Trophoblast cell (in vitro differentiated cells and primary cell): ENCODE data around the gene SLC22A17.

Experiments
- DNase-seq, 2 donors: peaks; one replicate each; pipeline ENCODE4 v3.0.0-alpha.2; 2016
- H2AFZ ChIP-seq: 2 replicates; pipeline ENCODE4 v1.6.1; 2013; ENCODE audit warnings: low read length, moderate library complexity, mild to moderate bottlenecking; ENCODE audit not compliant: insufficient read depth, poor library complexity
- H2AK5ac ChIP-seq: 2 replicates; pipeline ENCODE4 v1.6.1; 2013; ENCODE audit warnings: mild to moderate bottlenecking, low read length
- H2BK120ac ChIP-seq: 2 replicates; pipeline ENCODE4 v1.6.1; 2013; ENCODE audit warnings: low read length, mild to moderate bottlenecking, moderate library complexity; ENCODE audit not compliant: insufficient read depth, poor library complexity
- H2BK12ac ChIP-seq: 2 replicates; pipeline ENCODE4 v1.6.1; 2013; ENCODE audit warnings: mild to moderate bottlenecking, low read length, moderate library complexity
- H2BK5ac ChIP-seq: 2 replicates; pipeline ENCODE4 v1.6.1; 2013; ENCODE audit warnings: low read length, low read depth, moderate library complexity, mild to moderate bottlenecking; ENCODE audit not compliant: poor library complexity
- H3K14ac ChIP-seq: 2 replicates; pipeline ENCODE4 v1.6.1; 2013; ENCODE audit warnings: mild to moderate bottlenecking, low read length
- H3K18ac ChIP-seq: 2 replicates; pipeline ENCODE4 v1.6.1; 2013; ENCODE audit warnings: mild to moderate bottlenecking, low read length
- H3K23ac ChIP-seq: 2 replicates; pipeline ENCODE4 v1.6.1; 2013; ENCODE audit warnings: low read length
- H3K27ac ChIP-seq: 2 replicates; pipeline ENCODE4 v1.5.1; 2013; ENCODE audit warnings: low read depth, mild to moderate bottlenecking, inconsistent platforms, low read length, moderate library complexity
- H3K27me3 ChIP-seq: 2 replicates; pipeline ENCODE4 v1.6.1; 2013; ENCODE audit warnings: inconsistent platforms, mild to moderate bottlenecking, low read length, moderate library complexity; ENCODE audit not compliant: insufficient read depth
- H3K36me3 ChIP-seq, 2 experiments: 1 replicate in 1 of 2; 2 replicates in 1 of 2; pipeline ENCODE4 v1.6.1; 2013; ENCODE audit warnings: low read length in 2 of 2, mild to moderate bottlenecking in 2 of 2, moderate library complexity in 1 of 2; ENCODE audit not compliant: insufficient read depth in 2 of 2, control insufficient read depth in 1 of 2
- H3K4ac ChIP-seq: 2 replicates; pipeline ENCODE4 v1.6.1; 2013; ENCODE audit warnings: low read depth, mild to moderate bottlenecking, low read length, moderate library complexity
- H3K4me1 ChIP-seq, 2 experiments: 1 replicate in 1 of 2; 2 replicates in 1 of 2; pipeline ENCODE4 v1.6.1; 2013; ENCODE audit warnings: low read length in 2 of 2, mild to moderate bottlenecking in 2 of 2, moderate library complexity in 1 of 2; ENCODE audit not compliant: insufficient read depth in 2 of 2, control insufficient read depth in 1 of 2
- H3K4me2 ChIP-seq: 2 replicates; pipeline ENCODE4 v1.6.1; 2013; ENCODE audit warnings: inconsistent platforms, mild to moderate bottlenecking, low read length, moderate library complexity
- H3K4me3 ChIP-seq: 2 replicates; pipeline ENCODE4 v1.5.1; 2013; ENCODE audit warnings: mild to moderate bottlenecking, low read depth, low read length, inconsistent platforms
- H3K79me1 ChIP-seq: one replicate; pipeline ENCODE4 v1.6.1; 2013; ENCODE audit warnings: low read length
- H3K79me2 ChIP-seq: 2 replicates; pipeline ENCODE4 v1.6.1; 2013; ENCODE audit warnings: low read length, mild to moderate bottlenecking; ENCODE audit not compliant: control insufficient read depth, insufficient read depth, poor library complexity
- H3K9ac ChIP-seq: 2 replicates; pipeline ENCODE4 v1.6.1; 2013; ENCODE audit warnings: mild to moderate bottlenecking, low read length
- H3K9me3 ChIP-seq: 2 replicates; pipeline ENCODE4 v1.6.1; 2013; ENCODE audit warnings: low read depth, mild to moderate bottlenecking, control low read depth, inconsistent platforms, low read length; ENCODE audit not compliant: insufficient read depth
- H4K12ac ChIP-seq: 2 replicates; pipeline ENCODE4 v1.6.1; 2013; ENCODE audit warnings: low read depth, mild to moderate bottlenecking, low read length, moderate library complexity
- H4K8ac ChIP-seq: 2 replicates; pipeline ENCODE4 v1.6.1; 2013; ENCODE audit warnings: low read depth, mild to moderate bottlenecking, low read length, moderate library complexity
- H4K91ac ChIP-seq: one replicate; pipeline ENCODE4 v1.6.1; 2013; ENCODE audit warnings: low read depth, mild to moderate bottlenecking, low read length, moderate library complexity
- WGBS: extraction: QIAGEN DNeasy Blood & Tissue Kit; methylation state at CpG from one replicate; pipeline ENCODE4 v1.1.7; 2013; ENCODE audit warnings: missing lambda C conversion rate; ENCODE audit not compliant: insufficient read length, insufficient coverage; ENCODE audit errors: extremely low coverage; 5-methylcytosine and 5-hydroxymethylcytosine counted together

SLC22A17 gene

GRCh38 chr14:23370221-23370620 lies 17.5 kb upstream of the SLC22A17 start:
- no peak overlapping the region for H3K4me3 ChIP-seq
- no peaks in the 10 kb centered on the region for H3K27me3 ChIP-seq
- H4K12ac ChIP-seq: no peak overlapping the region
- H3K23ac ChIP-seq: no peak overlapping the region
- no peak overlapping the region for H3K27ac ChIP-seq
- no peak for DNase-seq
- H3K4me1 ChIP-seq: peaks cover 0 to 5% of the 10 kb centered on the region in 2 experiments
- no peak overlapping the region for H2BK12ac ChIP-seq
- H2AK5ac ChIP-seq: no peak overlapping the region
- no peaks in the 10 kb centered on the region for H3K36me3 ChIP-seq
- H3K18ac ChIP-seq: no peak overlapping the region
- H2BK5ac ChIP-seq: no peak overlapping the region
- no CpG with 5 or more reads among the region's 1 CpG for WGBS
- no peak overlapping the region for H4K91ac ChIP-seq
- no peak overlapping the region for H3K4ac ChIP-seq
- no peak overlapping the region for H2BK120ac ChIP-seq
- no peak overlapping the region for H4K8ac ChIP-seq
- H3K9me3 ChIP-seq: peaks cover 2% of the 10 kb centered on the region
- peaks cover 8% of the 10 kb centered on the region for H3K79me2 ChIP-seq
- H3K14ac ChIP-seq: no peak overlapping the region
- H3K4me2 ChIP-seq: no peak overlapping the region
- no peak overlapping the region for H2AFZ ChIP-seq
- peaks cover 12% of the 10 kb centered on the region for H3K79me1 ChIP-seq
- no peak overlapping the region for H3K9ac ChIP-seq

- DNase-seq: peak in 1 of 2 donors; percentile 54
Observed at GRCh38 chr14:23366426-23366921, 13.8 kb upstream of the SLC22A17 start.

GRCh38 chr14:23365732-23366425 lies 13.2 kb upstream of the SLC22A17 start:
- Histone ChIP-seq H3K27me3 (no peaks in the 10 kb centered on the region), H2BK120ac (peak overlapping the region; percentile 96), H3K4me2 (peak overlapping the region; percentile 89), H3K4me1 (peaks cover 7 to 17% of the 10 kb centered on the region in 2 experiments), H3K79me1 (peaks cover 23% of the 10 kb centered on the region), H2AK5ac (peak overlapping the region; percentile 80), H3K9me3 (peaks cover 2% of the 10 kb centered on the region), H3K9ac (peak overlapping the region; percentile 95), H3K18ac (peak overlapping the region; percentile 100), H3K14ac (peak overlapping the region; percentile 100), H2BK12ac (peak overlapping the region; percentile 53), H3K4ac (peak overlapping the region; percentile 100), H3K36me3 (peaks cover 0 to 1% of the 10 kb centered on the region in 2 experiments), H3K79me2 (peaks cover 19% of the 10 kb centered on the region), H3K27ac (peak overlapping the region; percentile 81), H2BK5ac (peak overlapping the region; percentile 91), H4K8ac (peak overlapping the region; percentile 95), H4K12ac (peak overlapping the region; percentile 97), H4K91ac (peak overlapping the region; percentile 98), H3K4me3 (peak overlapping the region; percentile 78), H2AFZ (peak overlapping the region; percentile 61), H3K23ac (no peak overlapping the region)
- WGBS: no CpG with 5 or more reads among the region's 51 CpGs
- peak in 1 of 2 donors; percentile 53 for DNase-seq

More at GRCh38 chr14:23366426-23366921, 13.8 kb upstream of the SLC22A17 start:
- Histone ChIP-seq H2BK12ac (no peak overlapping the region), H2AK5ac (peak overlapping the region; percentile 9), H3K4me3 (peak overlapping the region; percentile 52), H4K12ac (no peak overlapping the region), H3K79me2 (peaks cover 19% of the 10 kb centered on the region), H2BK120ac (peak overlapping the region; percentile 9), H4K91ac (peak overlapping the region; percentile 13), H2BK5ac (no peak overlapping the region), H2AFZ (no peak overlapping the region), H3K9me3 (peaks cover 2% of the 10 kb centered on the region), H3K23ac (no peak overlapping the region), H3K4me2 (peak overlapping the region; percentile 53), H3K79me1 (peaks cover 23% of the 10 kb centered on the region), H3K9ac (peak overlapping the region; percentile 9), H3K14ac (peak overlapping the region; percentile 22), H3K27ac (peak overlapping the region; percentile 22), H3K36me3 (peaks cover 0 to 1% of the 10 kb centered on the region in 2 experiments), H3K4ac (no peak overlapping the region), H3K27me3 (no peaks in the 10 kb centered on the region), H3K18ac (peak overlapping the region; percentile 4), H3K4me1 (peaks cover 7 to 17% of the 10 kb centered on the region in 2 experiments), H4K8ac (peak overlapping the region; percentile 8)
- no CpG with 5 or more reads among the region's 34 CpGs for WGBS

- H3K4me2 ChIP-seq: peak within 1 kb of the TSS; percentile 89
- peaks cover 19% of the 10 kb centered on the region for H3K79me2 ChIP-seq
- peak within 1 kb of the TSS; percentile 93 for H2AFZ ChIP-seq
- peak within 1 kb of the TSS; percentile 96 for H2BK120ac ChIP-seq
- no peaks in the 10 kb centered on the region for H3K27me3 ChIP-seq
- peak within 1 kb of the TSS; percentile 95 for H3K9ac ChIP-seq
- H3K27ac ChIP-seq: peak within 1 kb of the TSS; percentile 81
- peak within 1 kb of the TSS; percentile 98 for H4K91ac ChIP-seq
- H2BK12ac ChIP-seq: peak within 1 kb of the TSS; percentile 53
- peak; percentile 66 to 85 for DNase-seq
- H2AK5ac ChIP-seq: peak within 1 kb of the TSS; percentile 99
- H3K4me3 ChIP-seq: peak within 1 kb of the TSS; percentile 78
- H3K79me1 ChIP-seq: peaks cover 23% of the 10 kb centered on the region
- peak within 1 kb of the TSS; percentile 100 for H3K14ac ChIP-seq
- no CpG with 5 or more reads among the region's 74 CpGs for WGBS
- peak within 1 kb of the TSS; percentile 91 for H2BK5ac ChIP-seq
- peaks cover 7 to 19% of the 10 kb centered on the region in 2 experiments for H3K4me1 ChIP-seq
- peak within 1 kb of the TSS; percentile 95 for H4K8ac ChIP-seq
- H3K9me3 ChIP-seq: no peaks in the 10 kb centered on the region
- no peak within 1 kb of the TSS for H3K23ac ChIP-seq
- peak within 1 kb of the TSS; percentile 100 for H3K18ac ChIP-seq
- H3K4ac ChIP-seq: peak within 1 kb of the TSS; percentile 100
- H3K36me3 ChIP-seq: peaks cover 6 to 8% of the 10 kb centered on the region in 2 experiments
- peak within 1 kb of the TSS; percentile 97 for H4K12ac ChIP-seq
Observed at GRCh38 chr14:23365036-23365731, 12.5 kb upstream of the SLC22A17 start, which contains the start of gene EFS. TSS of gene EFS (minus strand) at chr14:23365172. CDS start at chr14:23365025, 147 bp downstream.
